IMR-90 (cell line): ENCODE data around the gene NCKAP5. TPM values are rescaled to one million over a fixed set of nuclear protein-coding genes. Genes with fewer than 3 reads are reported as not detected.

Experiments used
- ATAC-seq: fragments of 200-7000 bp; cut with Tn5 transposase; 2 replicates; pipeline ENCODE4 v1.9.1; 2020; ENCODE audit warnings: low read depth, mild to moderate bottlenecking, moderate library complexity
- BruUV-seq: library from RNA; stranded (reverse); fragments of 400-500 nt; replicated peaks from 2 replicates; lab custom pipeline; 2021; lab: Mats Ljungman, UMichigan
- CTCF ChIA-PET: fragments of 300-600 bp; formaldehyde crosslinking; extraction: SDS; loops from one replicate; lab custom pipeline; 2021; ENCODE audit warnings: antibody characterized with exemption; lab: Yijun Ruan, JAX
- POLR2A ChIA-PET: fragments of 300-600 bp; sonication (Branson Sonifier 250); formaldehyde crosslinking; loops from one replicate; lab custom pipeline; 2022; ENCODE audit warnings: antibody characterized with exemption; ENCODE audit not compliant: unreplicated experiment; lab: Charles Lee
- DNase-seq: peaks from one replicate; pipeline ENCODE4 v3.0.0; 2013
- H2AFZ ChIP-seq: replicated peaks from 2 replicates; pipeline ENCODE3; 2013; ENCODE audit warnings: low read length, mild to moderate bottlenecking; ENCODE audit not compliant: poor library complexity
- H2AK5ac ChIP-seq: 2 replicates; pipeline ENCODE4 v1.6.1; 2013; ENCODE audit warnings: low read depth, low read length, inconsistent platforms
- H2AK9ac ChIP-seq: replicated peaks from 2 replicates; pipeline ENCODE3; 2013; ENCODE audit warnings: mild to moderate bottlenecking, low read depth, low read length, moderate library complexity; ENCODE audit not compliant: poor library complexity
- H2BK120ac ChIP-seq: 2 replicates; pipeline ENCODE4 v1.6.1; 2013; ENCODE audit warnings: low read depth, low read length, inconsistent platforms
- H2BK15ac ChIP-seq: 3 replicates; pipeline ENCODE4 v1.6.1; 2013; ENCODE audit warnings: low read depth, low read length, inconsistent platforms
- H2BK20ac ChIP-seq: 2 replicates; pipeline ENCODE4 v1.6.1; 2013; ENCODE audit warnings: low read depth, mild to moderate bottlenecking, inconsistent platforms, low read length, moderate library complexity
- H2BK5ac ChIP-seq: 2 replicates; pipeline ENCODE4 v1.6.1; 2013; ENCODE audit warnings: mild to moderate bottlenecking, low read depth, low read length, inconsistent platforms; ENCODE audit not compliant: poor library complexity, severe bottlenecking
- H3K14ac ChIP-seq: replicated peaks from 2 replicates; pipeline ENCODE4 v1.6.1; 2013; ENCODE audit warnings: low read depth, low read length, inconsistent platforms
- H3K18ac ChIP-seq: 2 replicates; pipeline ENCODE4 v1.6.1; 2013; ENCODE audit warnings: low read depth, low read length, control low read depth
- H3K23ac ChIP-seq: 2 replicates; pipeline ENCODE4 v1.6.1; 2013; ENCODE audit warnings: low read depth, low read length, inconsistent platforms
- H3K27ac ChIP-seq: 2 replicates; pipeline ENCODE4 v1.5.1; 2013; ENCODE audit warnings: mild to moderate bottlenecking, control low read depth, low read length; ENCODE audit not compliant: insufficient read depth
- H3K27me3 ChIP-seq: 2 replicates; pipeline ENCODE4 v1.6.1; 2013; ENCODE audit warnings: low read length; ENCODE audit not compliant: control insufficient read depth, insufficient read depth
- H3K36me3 ChIP-seq: 2 replicates; pipeline ENCODE4 v1.6.1; 2013; ENCODE audit warnings: low read length, mixed read lengths; ENCODE audit not compliant: control insufficient read depth, insufficient read depth
- H3K4ac ChIP-seq: 2 replicates; pipeline ENCODE4 v1.6.1; 2013; ENCODE audit warnings: low read depth, low read length, inconsistent platforms
- H3K4me1 ChIP-seq: 2 replicates; pipeline ENCODE4 v1.6.1; 2013; ENCODE audit warnings: low read length, mixed read lengths; ENCODE audit not compliant: control insufficient read depth, insufficient read depth
- H3K4me2 ChIP-seq: 2 replicates; pipeline ENCODE4 v1.6.1; 2013; ENCODE audit warnings: low read depth, mild to moderate bottlenecking, control low read depth, low read length, moderate library complexity
- H3K4me3 ChIP-seq: 2 replicates; pipeline ENCODE4 v1.5.1; 2013; ENCODE audit warnings: low read depth, mild to moderate bottlenecking, control low read depth, low read length, moderate library complexity; ENCODE audit not compliant: insufficient read depth
- H3K56ac ChIP-seq: 2 replicates; pipeline ENCODE4 v1.6.1; 2013; ENCODE audit warnings: low read length, inconsistent platforms; ENCODE audit not compliant: insufficient read depth; ENCODE audit errors: extremely low read depth
- H3K79me1 ChIP-seq, 2 experiments: 2 replicates each; pipeline ENCODE4 v1.6.1; 2013; ENCODE audit warnings: low read length in 2 of 2, inconsistent platforms in 1 of 2, low read depth in 1 of 2
- H3K9ac ChIP-seq: 2 replicates; pipeline ENCODE4 v1.6.1; 2013; ENCODE audit warnings: low read depth, low read length, control low read depth
- H3K9me1 ChIP-seq: 2 replicates; pipeline ENCODE4 v1.6.1; 2013; ENCODE audit warnings: low read length, inconsistent platforms; ENCODE audit not compliant: insufficient read depth
- H3K9me3 ChIP-seq: 2 replicates; pipeline ENCODE4 v1.6.1; 2013; ENCODE audit warnings: low read length; ENCODE audit not compliant: control insufficient read depth, insufficient read depth
- H4K20me1 ChIP-seq: 2 replicates; pipeline ENCODE4 v1.6.1; 2013; ENCODE audit warnings: low read length, inconsistent platforms; ENCODE audit not compliant: insufficient read depth
- H4K5ac ChIP-seq: 2 replicates; pipeline ENCODE4 v1.6.1; 2013; ENCODE audit warnings: mild to moderate bottlenecking, low read depth, low read length, control low read depth
- H4K8ac ChIP-seq, 2 experiments: 2 replicates each; pipeline ENCODE4 v1.6.1; 2013; ENCODE audit warnings: low read depth in 2 of 2, low read length in 2 of 2, control low read depth in 1 of 2, inconsistent platforms in 1 of 2
- H4K91ac ChIP-seq: 2 replicates; pipeline ENCODE4 v1.6.1; 2013; ENCODE audit warnings: low read depth, low read length, inconsistent platforms; ENCODE audit not compliant: insufficient read depth
- BHLHE40 ChIP-seq: fragments of 150-350 bp; IDR thresholded peaks from 2 replicates; pipeline ENCODE4 v1.6.1; 2016; ENCODE audit warnings: mild to moderate bottlenecking, low read depth, low read length
- CEBPB ChIP-seq: IDR thresholded peaks from 2 replicates; pipeline ENCODE4 v1.6.1; 2012; ENCODE audit warnings: low read depth, low read length, improper control_type of control experiment
- CHD1 ChIP-seq: IDR thresholded peaks from 2 replicates; pipeline ENCODE4 v1.6.1; 2012; ENCODE audit warnings: low read depth, low read length, improper control_type of control experiment
- CTCF ChIP-seq: conservative IDR thresholded peaks from 2 replicates; pipeline ENCODE4 v1.5.1; 2012; ENCODE audit warnings: mild to moderate bottlenecking, low read depth, low read length, improper control_type of control experiment
- ELK1 ChIP-seq: fragments of 150-350 bp; IDR thresholded peaks from 2 replicates; pipeline ENCODE4 v1.6.1; 2016; ENCODE audit warnings: low read depth, mild to moderate bottlenecking, low read length, moderate library complexity, borderline replicate concordance
- FOS ChIP-seq: fragments of 150-350 bp; IDR thresholded peaks from 2 replicates; pipeline ENCODE4 v1.6.1; 2016; ENCODE audit warnings: low read depth, low read length
- MAFK ChIP-seq: IDR thresholded peaks from 2 replicates; pipeline ENCODE4 v1.6.1; 2012; ENCODE audit warnings: low read depth, low read length, improper control_type of control experiment
- MAZ ChIP-seq: IDR thresholded peaks from 2 replicates; pipeline ENCODE4 v1.6.1; 2012; ENCODE audit warnings: low read depth, mild to moderate bottlenecking, low read length, improper control_type of control experiment, moderate library complexity, borderline replicate concordance
- MXI1 ChIP-seq: IDR thresholded peaks from 2 replicates; pipeline ENCODE4 v1.6.1; 2012; ENCODE audit warnings: low read depth, mild to moderate bottlenecking, low read length, moderate library complexity, borderline replicate concordance
- NFE2L2 ChIP-seq: fragments of 150-350 bp; IDR thresholded peaks from 2 replicates; pipeline ENCODE4 v1.6.1; 2016; ENCODE audit warnings: low read depth, mild to moderate bottlenecking, low read length
- POLR2A ChIP-seq: IDR thresholded peaks from 2 replicates; pipeline ENCODE4 v1.6.1; 2012; ENCODE audit warnings: mild to moderate bottlenecking, low read depth, low read length
- RAD21 ChIP-seq: IDR thresholded peaks from 2 replicates; pipeline ENCODE4 v1.6.1; 2012; ENCODE audit warnings: low read length, improper control_type of control experiment
- RCOR1 ChIP-seq: IDR thresholded peaks from 2 replicates; pipeline ENCODE4 v1.6.1; 2012; ENCODE audit warnings: mild to moderate bottlenecking, low read length, improper control_type of control experiment; ENCODE audit not compliant: insufficient replicate concordance
- RFX5 ChIP-seq: IDR thresholded peaks from 2 replicates; pipeline ENCODE4 v1.8.0; 2012; ENCODE audit warnings: low read depth, mild to moderate bottlenecking, low read length, moderate library complexity
- SMC3 ChIP-seq: fragments of 150-350 bp; IDR thresholded peaks from 2 replicates; pipeline ENCODE4 v1.6.1; 2016; ENCODE audit warnings: low read depth, mild to moderate bottlenecking, antibody characterized with exemption, low read length, moderate library complexity
- USF2 ChIP-seq: fragments of 150-350 bp; IDR thresholded peaks from 2 replicates; pipeline ENCODE4 v1.6.1; 2017; ENCODE audit warnings: mild to moderate bottlenecking, antibody characterized with exemption, low read length, low read depth
- WGBS, 2 experiments: methylation state at CpG; one replicate each; pipeline versions ENCODE4 v1.1.5 to v1.1.7; 2013; ENCODE audit warnings: missing lambda C conversion rate in 2 of 2; ENCODE audit not compliant: insufficient read length in 1 of 2; ENCODE audit errors: extremely low coverage in 2 of 2; 5-methylcytosine and 5-hydroxymethylcytosine counted together
- dilution Hi-C: fragments of 300-500 bp; cut with HindIII; formaldehyde crosslinking; loops from one replicate; pipeline ENCODE4 v1.14.3; 2018; ENCODE audit warnings: low sequenced_read_pairs; ENCODE audit not compliant: unreplicated experiment
- in situ Hi-C: fragments of 300-500 bp; cut with MboI; formaldehyde crosslinking; loops from 3 replicates; pipeline ENCODE4 v1.14.3; 2019; ENCODE audit warnings: low sequenced_read_pairs, inconsistent platforms, mixed read lengths
- intact Hi-C: fragments of 100-400 bp; cut with micrococcal nuclease; formaldehyde crosslinking; loops from 2 replicates; pipeline ENCODE4 v1.10.0; 2022
- polyA plus RNA-seq, 3 experiments: library from polyadenylated mRNA; depleted of rRNA; stranded (reverse); fragments of >200 nt; gene quantifications; 2 replicates each; pipeline ENCODE4 v1.2.3, GENCODE V29; 2012; ENCODE audit warnings: low replicate concordance in 1 of 3
- total RNA-seq: library from RNA; depleted of rRNA; stranded (reverse); fragments of >200 nt; gene quantifications from 2 replicates; pipeline ENCODE4 v1.2.3, GENCODE V29; 2012

The NCKAP5 gene
- total and polyA plus RNA-seq, 2 of the 4 experiments (the other 2 are of a cell fraction): 2.7 to 3.9 TPM

- no peak overlapping the region for H2BK20ac ChIP-seq
- no peak overlapping the region for H2BK15ac ChIP-seq
- H3K9me3 ChIP-seq: no peaks in the 10 kb centered on the region
- TF ChIP-seq MXI1 (no peak), FOS (no peak), NFE2L2 (no peak), ELK1 (no peak), MAZ (no peak), SMC3 (no peak), RAD21 (no peak), CHD1 (no peak), USF2 (no peak), MAFK (no peak), CEBPB (no peak), RFX5 (no peak), CTCF (no peak), RCOR1 (no peak), BHLHE40 (no peak), POLR2A (no peak)
- CTCF ChIA-PET: no interaction called here
- H3K4me1 ChIP-seq: peaks cover 7% of the 10 kb centered on the region
- no peak overlapping the region for H4K5ac ChIP-seq
- no peak overlapping the region for H2BK120ac ChIP-seq
- no peak overlapping the region for H2AK9ac ChIP-seq
- no peak overlapping the region for H4K8ac ChIP-seq
- H2AFZ ChIP-seq: no peak overlapping the region
- no peak overlapping the region for H2AK5ac ChIP-seq
- H3K9ac ChIP-seq: no peak overlapping the region
- H3K4ac ChIP-seq: no peak overlapping the region
- no peaks in the 10 kb centered on the region for H4K20me1 ChIP-seq
- H3K36me3 ChIP-seq: no peaks in the 10 kb centered on the region
- H3K18ac ChIP-seq: no peak overlapping the region
- in situ Hi-C loops: no loop called here
- 100% methylated on average over 1 of the region's 1 CpG; no CpG with 5 or more reads in 1 of the 2 experiments for WGBS, 2 experiments
- H2BK5ac ChIP-seq: no peak overlapping the region
- no peaks in the 10 kb centered on the region for H3K79me1 ChIP-seq
- H3K56ac ChIP-seq: no peak overlapping the region
- H3K4me3 ChIP-seq: no peak overlapping the region
- no peak overlapping the region for H3K4me2 ChIP-seq
- no peaks in the 10 kb centered on the region for H3K27me3 ChIP-seq
- no peak overlapping the region for H4K91ac ChIP-seq
- no peak for ATAC-seq
- no peak overlapping the region for H3K14ac ChIP-seq
- peaks cover 3% of the 10 kb centered on the region for H3K9me1 ChIP-seq
- dilution Hi-C loops: no loop called here
- no peak for DNase-seq
- BruUV-seq: no TSS peak
- H3K27ac ChIP-seq: no peak overlapping the region
- no peak overlapping the region for H3K23ac ChIP-seq
- intact Hi-C loops: no loop called here
- POLR2A ChIA-PET: no interaction called here
Measured at GRCh38 chr2:133588144-133588543, 19.9 kb upstream of the NCKAP5 start.
